G401 (cell line): ENCODE data around the gene CACNA2D2. TPM values are rescaled to one million over a fixed set of nuclear protein-coding genes. Genes with fewer than 3 reads are reported as not detected.
A peak's percentile ranks its signal among the peaks of the same experiment; 100 is the strongest.

Experiments used
- DNase-seq: peaks from one replicate; pipeline ENCODE4 v3.0.0-alpha.2; 2015; ENCODE audit warnings: low spot score
- in situ Hi-C: cut with HindIII; loops from 2 replicates; pipeline ENCODE4 v1.10.0; 2016; ENCODE audit warnings: low sequenced_read_pairs, mixed read lengths
- total RNA-seq: library from RNA; depleted of rRNA; stranded (reverse); fragments of >200 nt; shearing (Covaris generic); gene quantifications from 2 replicates; pipeline ENCODE4 v1.2.3, GENCODE V29; 2014

The CACNA2D2 gene
- total RNA-seq, 1 experiment from 2014 or later = 2.0 TPM

GRCh38 chr3:50442945-50443579 lies 60.4 kb downstream of the CACNA2D2 start:
- in situ Hi-C loops = no loop called here
- DNase-seq = no peak

GRCh38 chr3:50441424-50442217 lies 61.8 kb downstream of the CACNA2D2 start:
- no peak for DNase-seq
- in situ Hi-C loops = no loop called here

GRCh38 chr3:50436114-50436674 lies 67.2 kb downstream of the CACNA2D2 start:
- in situ Hi-C loops = no loop called here
- peak; percentile 47 for DNase-seq

GRCh38 chr3:50435371-50436113 lies 67.9 kb downstream of the CACNA2D2 start:
- in situ Hi-C loops = no loop called here
- DNase-seq = no peak

GRCh38 chr3:50433954-50434353 lies 69.5 kb downstream of the CACNA2D2 start:
- DNase-seq = no peak
- in situ Hi-C loops = no loop called here

- in situ Hi-C loops = no loop called here
- no peak for DNase-seq
These were observed 72.4 kb downstream of the CACNA2D2 start for GRCh38 chr3:50430950-50431435.

GRCh38 chr3:50430191-50430590 lies 73.2 kb downstream of the CACNA2D2 start:
- in situ Hi-C loops = no loop called here

GRCh38 chr3:50428007-50428633 lies 75.3 kb downstream of the CACNA2D2 start:
- DNase-seq = no peak
- in situ Hi-C loops = no loop called here

More at GRCh38 chr3:50430191-50430590, 73.2 kb downstream of the CACNA2D2 start:
- no peak for DNase-seq

- in situ Hi-C loops = no loop called here
- DNase-seq = no peak
These were observed 76.2 kb downstream of the CACNA2D2 start for GRCh38 chr3:50427217-50427616.

GRCh38 chr3:50425911-50426310 lies 77.5 kb downstream of the CACNA2D2 start:
- DNase-seq = no peak
- in situ Hi-C loops = no loop called here

- in situ Hi-C loops = loop anchor here (5.0 kb wide), 1 partner anchor 114 kb away; no protein-coding TSS in a partner anchor
- no peak for DNase-seq
These were observed 79.9 kb downstream of the CACNA2D2 start for GRCh38 chr3:50423543-50423942.

- no peak for DNase-seq
- in situ Hi-C loops = loop anchor here (5.0 kb wide), 1 partner anchor 115 kb away; no protein-coding TSS in a partner anchor
These were observed 81.3 kb downstream of the CACNA2D2 start for GRCh38 chr3:50422153-50422552.

GRCh38 chr3:50419595-50420370 lies 83.7 kb downstream of the CACNA2D2 start:
- in situ Hi-C loops = loop anchor here (5.0 kb wide), 1 partner anchor 118 kb away; no protein-coding TSS in a partner anchor
- no peak for DNase-seq

GRCh38 chr3:50418850-50419249 lies 84.6 kb downstream of the CACNA2D2 start:
- in situ Hi-C loops = no loop called here
- DNase-seq = no peak

- DNase-seq = no peak
- in situ Hi-C loops = no loop called here
These were observed 85.8 kb downstream of the CACNA2D2 start for GRCh38 chr3:50417637-50418033.

GRCh38 chr3:50416736-50417636 lies 86.4 kb downstream of the CACNA2D2 start:
- no peak for DNase-seq
- in situ Hi-C loops = no loop called here

- no peak for DNase-seq
- in situ Hi-C loops = no loop called here
These were observed 87.6 kb downstream of the CACNA2D2 start for GRCh38 chr3:50415816-50416215.
